ENCODE data around the gene TEDC1. TPM values are rescaled to one million over a fixed set of nuclear protein-coding genes. Genes with fewer than 3 reads are reported as not detected.

Gene TEDC1
- total RNA-seq, 2 donors from 2014 or later, result 7.5 to 8.9 TPM

- no peak for DNase-seq (ENCODE audit: low spot score)
- peak overlapping the region; percentile 51 to 71 for H3K27ac ChIP-seq
- H3K27me3 ChIP-seq (replicated peaks; ENCODE audit: insufficient read depth), result no peaks in the 10 kb centered on the region
- TF ChIP-seq CTCF (IDR thresholded peaks at IDR 0.05), result no peak
- peak; percentile 13 for TF ChIP-seq POLR2AphosphoS5 (IDR thresholded peaks at IDR 0.05)
- peak; percentile 29 for TF ChIP-seq POLR2A (IDR thresholded peaks at IDR 0.05)
- no peak overlapping the region for H3K4me3 ChIP-seq
- peaks cover 44% of the 10 kb centered on the region for H3K4me1 ChIP-seq (replicated peaks)
- WGBS, result 46% methylated on average over 10 of the region's 19 CpGs
- intact Hi-C loops (cut with DNase I), result no loop called here
- H3K9me3 ChIP-seq, result no peaks in the 10 kb centered on the region
- H3K36me3 ChIP-seq, result peaks cover 0 to 9% of the 10 kb centered on the region in 2 donors
These were observed 22.3 kb upstream of the TEDC1 start for GRCh38 chr14:105468621-105469241.

DNA sequence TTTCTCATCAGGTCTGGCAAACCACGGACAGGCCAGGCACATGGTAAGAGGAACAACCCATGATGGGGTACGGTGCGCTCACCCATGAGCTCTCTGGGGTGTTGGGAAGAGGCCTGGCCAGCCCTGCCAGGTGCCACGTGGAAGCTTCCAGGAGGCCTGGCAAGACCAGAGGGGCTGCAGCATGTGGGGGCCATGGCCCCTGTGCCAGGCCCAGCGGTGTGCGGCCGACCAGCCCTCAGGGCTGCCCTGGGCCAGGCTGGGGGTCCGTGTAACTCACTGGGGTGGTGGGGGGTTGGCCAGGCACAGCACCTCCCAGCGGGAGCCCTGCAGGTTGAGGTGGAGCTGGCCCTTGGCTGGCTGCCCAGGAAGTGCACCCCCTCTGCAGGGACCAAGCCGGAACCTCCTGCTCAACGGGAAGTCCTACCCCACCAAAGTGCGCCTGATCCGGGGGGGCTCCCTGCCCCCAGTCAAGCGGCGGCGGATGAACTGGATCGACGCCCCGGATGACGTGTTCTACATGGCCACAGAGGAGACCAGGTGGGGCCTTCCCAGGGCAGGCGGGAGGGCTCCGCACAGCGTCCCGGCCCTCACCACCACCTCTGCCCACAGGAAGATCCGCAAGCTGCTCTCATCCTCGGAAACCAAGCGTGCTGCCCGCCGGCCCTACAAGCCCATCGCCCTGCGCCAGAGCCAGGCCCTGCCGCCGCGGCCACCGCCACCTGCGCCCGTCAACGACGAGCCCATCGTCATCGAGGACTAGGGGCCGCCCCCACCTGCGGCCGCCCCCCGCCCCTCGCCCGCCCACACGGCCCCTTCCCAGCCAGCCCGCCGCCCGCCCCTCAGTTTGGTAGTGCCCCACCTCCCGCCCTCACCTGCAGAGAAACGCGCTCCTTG is 21.3 kb upstream of the TEDC1 start:
- no peak for DNase-seq (ENCODE audit: low spot score)
- TF ChIP-seq POLR2A (IDR thresholded peaks at IDR 0.05), result peak; percentile 16
- TF ChIP-seq POLR2AphosphoS5 (IDR thresholded peaks at IDR 0.05), result no peak
- no peak for TF ChIP-seq CTCF (IDR thresholded peaks at IDR 0.05)
- Histone ChIP-seq H3K27ac (peak overlapping the region; percentile 51 to 71), H3K4me3 (no peak overlapping the region), H3K27me3 (replicated peaks; ENCODE audit: insufficient read depth) (no peaks in the 10 kb centered on the region), H3K9me3 (no peaks in the 10 kb centered on the region), H3K4me1 (replicated peaks) (peaks cover 46% of the 10 kb centered on the region), H3K36me3 (peaks cover 0 to 5% of the 10 kb centered on the region in 2 donors)
- 68% methylated on average over 47 of the region's 54 CpGs for WGBS
- intact Hi-C loops (cut with DNase I), result no loop called here

DNA sequence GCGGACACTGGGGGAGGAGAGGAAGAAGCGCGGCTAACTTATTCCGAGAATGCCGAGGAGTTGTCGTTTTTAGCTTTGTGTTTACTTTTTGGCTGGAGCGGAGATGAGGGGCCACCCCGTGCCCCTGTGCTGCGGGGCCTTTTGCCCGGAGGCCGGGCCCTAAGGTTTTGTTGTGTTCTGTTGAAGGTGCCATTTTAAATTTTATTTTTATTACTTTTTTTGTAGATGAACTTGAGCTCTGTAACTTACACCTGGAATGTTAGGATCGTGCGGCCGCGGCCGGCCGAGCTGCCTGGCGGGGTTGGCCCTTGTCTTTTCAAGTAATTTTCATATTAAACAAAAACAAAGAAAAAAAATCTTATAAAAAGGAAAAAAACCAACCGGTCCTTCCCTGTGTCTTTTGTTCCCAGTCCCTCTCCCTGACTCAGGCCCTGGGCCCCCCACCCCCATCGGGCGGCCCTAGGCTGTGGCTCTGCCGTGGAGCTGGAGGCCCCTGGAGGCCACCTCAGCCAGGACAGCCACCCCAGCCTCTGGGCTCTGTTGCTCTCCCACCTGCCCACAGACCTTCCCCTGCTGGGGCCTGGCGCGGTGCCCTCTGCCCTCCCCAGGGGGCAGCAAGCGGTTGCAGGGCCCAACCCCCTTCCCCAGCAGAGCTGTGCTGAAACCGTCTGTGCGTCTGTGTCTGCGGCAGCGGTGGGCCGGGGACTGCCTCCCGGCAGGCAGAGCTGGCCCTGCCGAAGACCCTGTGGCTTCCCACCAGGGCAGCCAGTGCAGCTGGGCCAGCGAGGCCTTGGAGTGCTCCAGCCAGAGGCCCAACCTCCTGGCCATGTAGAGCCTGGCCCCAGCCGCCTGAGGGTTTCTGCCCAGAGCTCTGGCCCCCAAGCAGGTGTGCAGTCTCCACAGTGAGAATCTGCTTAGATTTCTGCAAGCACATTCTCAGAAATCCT is 20.4 kb upstream of the TEDC1 start:
- H3K4me1 ChIP-seq (replicated peaks), result peaks cover 46% of the 10 kb centered on the region
- no peaks in the 10 kb centered on the region for H3K9me3 ChIP-seq
- no peak overlapping the region for H3K27ac ChIP-seq
- no peak for DNase-seq (ENCODE audit: low spot score)
- TF ChIP-seq POLR2A (IDR thresholded peaks at IDR 0.05) (no peak), CTCF (IDR thresholded peaks at IDR 0.05) (no peak), POLR2AphosphoS5 (IDR thresholded peaks at IDR 0.05) (no peak)
- H3K4me3 ChIP-seq, result no peak overlapping the region
- no peaks in the 10 kb centered on the region for H3K27me3 ChIP-seq (replicated peaks; ENCODE audit: insufficient read depth)
- WGBS, result 73% methylated on average over 27 of the region's 34 CpGs
- H3K36me3 ChIP-seq, result no peaks in the 10 kb centered on the region
- intact Hi-C loops (cut with DNase I), result no loop called here

GRCh38 chr14:105471297-105471821 is 19.7 kb upstream of the TEDC1 start:
- Histone ChIP-seq H3K27me3 (replicated peaks; ENCODE audit: insufficient read depth) (no peaks in the 10 kb centered on the region), H3K9me3 (no peaks in the 10 kb centered on the region), H3K27ac (no peak overlapping the region), H3K4me1 (replicated peaks) (peaks cover 52% of the 10 kb centered on the region), H3K36me3 (no peaks in the 10 kb centered on the region), H3K4me3 (no peak overlapping the region)
- no peak for DNase-seq (ENCODE audit: low spot score)
- TF ChIP-seq POLR2A (IDR thresholded peaks at IDR 0.05) (no peak), CTCF (IDR thresholded peaks at IDR 0.05) (no peak), POLR2AphosphoS5 (IDR thresholded peaks at IDR 0.05) (no peak)
- intact Hi-C loops (cut with DNase I), result no loop called here
- WGBS, result 66% methylated on average over 18 of the region's 19 CpGs
